Astrocyte of the cerebellum (primary cell): ENCODE data around the gene SEC23IP.

Experiments used
- DNase-seq: peaks from one replicate; pipeline ENCODE4 v3.0.0-alpha.2; 2011; ENCODE audit warnings: low read depth
- H3K4me3 ChIP-seq: 2 replicates; pipeline ENCODE4 v1.5.1; 2011; ENCODE audit warnings: mild to moderate bottlenecking, low read depth, low read length, moderate library complexity
- in situ Hi-C: cut with HindIII; loops from 2 replicates; pipeline ENCODE4 v1.10.0; 2017; ENCODE audit warnings: low sequenced_read_pairs
- TF ChIP-seq, protein P1 (sequence below): IDR thresholded peaks from 2 replicates; pipeline ENCODE4 v1.5.1; 2012; ENCODE audit warnings: low read length, low read depth, moderate library complexity, mild to moderate bottlenecking; ENCODE audit errors: missing control alignments

The SEC23IP gene

DNA sequence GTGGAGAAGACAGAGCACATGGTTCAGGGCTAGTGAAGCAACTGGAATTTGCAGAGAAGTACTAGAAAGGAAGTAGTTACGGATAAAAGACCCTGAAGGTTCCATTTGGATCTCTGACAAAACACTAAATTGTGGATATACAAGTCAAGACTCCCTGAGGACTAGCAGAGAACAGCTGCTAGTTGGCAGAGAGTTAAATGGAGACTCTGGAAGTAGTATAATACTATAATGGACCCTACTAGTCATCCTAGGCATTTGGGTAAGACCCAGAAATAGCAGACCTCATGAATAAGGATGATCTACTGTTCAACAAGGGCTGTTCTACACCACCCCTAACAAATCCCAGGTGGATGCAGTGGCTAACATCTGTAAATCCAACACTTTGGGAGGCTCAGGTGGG lies 39.0 kb upstream of the SEC23IP start:
- DNase-seq, result no peak
- H3K4me3 ChIP-seq, result no peak overlapping the region
- TF ChIP-seq, protein P1, sequence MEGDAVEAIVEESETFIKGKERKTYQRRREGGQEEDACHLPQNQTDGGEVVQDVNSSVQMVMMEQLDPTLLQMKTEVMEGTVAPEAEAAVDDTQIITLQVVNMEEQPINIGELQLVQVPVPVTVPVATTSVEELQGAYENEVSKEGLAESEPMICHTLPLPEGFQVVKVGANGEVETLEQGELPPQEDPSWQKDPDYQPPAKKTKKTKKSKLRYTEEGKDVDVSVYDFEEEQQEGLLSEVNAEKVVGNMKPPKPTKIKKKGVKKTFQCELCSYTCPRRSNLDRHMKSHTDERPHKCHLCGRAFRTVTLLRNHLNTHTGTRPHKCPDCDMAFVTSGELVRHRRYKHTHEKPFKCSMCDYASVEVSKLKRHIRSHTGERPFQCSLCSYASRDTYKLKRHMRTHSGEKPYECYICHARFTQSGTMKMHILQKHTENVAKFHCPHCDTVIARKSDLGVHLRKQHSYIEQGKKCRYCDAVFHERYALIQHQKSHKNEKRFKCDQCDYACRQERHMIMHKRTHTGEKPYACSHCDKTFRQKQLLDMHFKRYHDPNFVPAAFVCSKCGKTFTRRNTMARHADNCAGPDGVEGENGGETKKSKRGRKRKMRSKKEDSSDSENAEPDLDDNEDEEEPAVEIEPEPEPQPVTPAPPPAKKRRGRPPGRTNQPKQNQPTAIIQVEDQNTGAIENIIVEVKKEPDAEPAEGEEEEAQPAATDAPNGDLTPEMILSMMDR, result no peak
- in situ Hi-C loops, result no loop called here

DNA sequence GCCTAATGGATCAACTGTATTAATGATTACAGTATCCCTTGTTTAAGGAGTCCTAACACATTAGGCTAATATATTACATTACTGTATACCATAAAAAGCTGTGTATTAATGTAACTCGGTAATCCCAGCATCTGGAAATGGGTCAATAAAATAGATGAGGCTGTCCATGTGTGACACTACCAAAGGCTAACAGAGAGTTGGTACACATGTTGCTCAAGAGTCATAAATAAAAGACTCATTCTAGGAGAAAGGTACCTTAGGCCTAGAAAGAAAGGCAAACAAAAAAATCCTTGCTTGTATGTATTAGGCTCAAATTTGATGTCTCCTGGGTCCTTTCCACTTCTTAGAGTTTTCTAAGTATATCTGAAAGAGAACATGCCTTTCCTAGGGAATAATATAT lies 34.5 kb upstream of the SEC23IP start:
- in situ Hi-C loops, result loop anchor here (5.0 kb wide), 1 partner anchor 111 kb away; no protein-coding TSS in a partner anchor
- TF ChIP-seq, protein P1, result no peak
- no peak overlapping the region for H3K4me3 ChIP-seq
- no peak for DNase-seq

DNA sequence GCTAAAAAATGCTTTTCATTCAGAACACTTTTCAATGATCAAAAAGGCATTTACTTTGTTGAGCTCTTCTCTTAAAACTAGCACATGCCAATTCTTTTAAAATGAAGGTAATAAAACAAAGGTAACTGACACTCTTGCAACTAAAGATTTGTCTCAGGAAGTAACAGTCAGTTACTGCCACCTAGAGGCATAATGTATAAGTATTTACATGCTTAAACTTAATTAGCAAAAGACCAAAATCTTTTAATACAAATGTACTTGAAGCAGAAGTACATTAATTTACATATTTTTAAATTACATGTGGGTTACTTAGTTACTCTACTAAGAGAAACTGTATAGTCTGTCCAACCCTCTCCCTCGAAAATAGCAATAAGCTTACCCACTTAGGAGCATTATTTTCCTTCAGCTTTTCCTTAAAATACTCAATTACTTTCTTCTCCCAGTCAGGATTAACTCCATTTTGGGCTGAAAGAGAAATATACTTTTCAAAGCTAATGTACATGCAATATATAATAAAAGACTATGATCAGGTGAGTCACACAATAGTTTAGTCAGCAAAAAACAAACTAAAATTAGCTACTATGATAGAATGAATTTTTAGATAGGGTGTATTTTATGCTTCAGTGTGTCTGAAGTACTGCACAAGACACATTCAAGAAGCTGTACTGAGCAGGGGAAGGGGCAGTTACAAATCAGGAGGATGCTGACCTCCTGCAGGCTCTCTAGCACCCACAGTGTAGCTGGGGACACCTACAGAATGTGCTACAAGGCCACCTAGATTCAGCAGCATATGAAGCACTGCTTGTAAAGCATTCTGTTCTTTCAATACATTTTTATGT lies 32.9 kb upstream of the SEC23IP start:
- in situ Hi-C loops, result loop anchor here (5.0 kb wide), 1 partner anchor 112 kb away; no protein-coding TSS in a partner anchor
- peak; percentile 59 for DNase-seq
- H3K4me3 ChIP-seq, result no peak overlapping the region
- TF ChIP-seq, protein P1, result no peak

DNA sequence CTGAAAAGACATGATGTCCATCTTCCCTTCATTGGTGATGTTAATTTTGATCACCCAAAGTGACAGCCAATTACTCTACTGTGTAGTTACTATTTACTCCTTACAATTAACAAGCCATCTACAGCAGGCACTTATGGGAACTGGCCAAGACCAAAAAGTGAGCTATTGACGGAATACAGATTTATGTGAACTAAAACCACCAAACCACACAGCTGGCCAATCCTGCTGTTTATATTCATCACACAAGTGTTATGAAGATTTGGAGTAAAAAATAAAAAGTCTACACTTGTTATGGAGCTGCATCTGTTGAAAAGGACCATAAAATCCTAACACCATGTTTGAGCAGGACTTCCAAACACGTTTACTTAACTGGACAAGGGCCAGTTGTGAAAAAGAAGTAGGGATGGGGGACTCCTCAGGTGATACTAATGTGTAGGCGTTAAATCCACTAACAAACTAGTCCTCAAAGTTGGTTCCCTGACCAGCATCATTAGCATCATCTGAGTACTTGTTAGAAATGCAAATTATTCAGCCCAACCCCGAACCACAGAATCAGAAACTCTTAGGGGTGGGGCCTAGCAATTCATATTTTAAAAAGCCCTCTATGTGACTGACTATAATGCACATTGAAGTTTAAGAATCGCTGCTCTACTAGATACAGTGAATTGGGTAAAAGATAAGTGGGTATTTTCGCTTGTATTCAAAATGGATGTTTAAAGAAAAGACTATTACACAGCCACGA lies 31.5 kb upstream of the SEC23IP start:
- H3K4me3 ChIP-seq, result no peak overlapping the region
- DNase-seq, result peak; percentile 26
- TF ChIP-seq, protein P1, result no peak
- in situ Hi-C loops, result no loop called here

DNA sequence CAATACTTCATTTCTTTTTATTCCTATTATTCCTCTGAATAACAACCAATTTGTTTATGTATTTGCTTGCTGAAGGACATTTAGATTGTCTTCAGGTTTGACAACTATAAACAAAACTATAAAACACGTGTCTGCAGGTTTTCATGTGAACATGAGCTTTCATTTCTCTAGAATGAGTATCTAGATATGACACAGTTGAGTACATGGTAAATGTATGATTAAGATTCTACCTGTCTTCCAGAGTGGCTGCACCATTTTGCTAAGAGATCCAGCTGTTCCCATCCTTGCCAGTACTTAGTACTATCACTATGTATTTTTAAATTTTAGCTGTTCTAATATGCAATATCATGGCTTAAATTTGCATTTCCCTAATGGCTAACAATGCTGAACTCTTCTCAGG lies 30.0 kb upstream of the SEC23IP start:
- no peak overlapping the region for H3K4me3 ChIP-seq
- TF ChIP-seq, protein P1, result no peak
- in situ Hi-C loops, result no loop called here
- no peak for DNase-seq

DNA sequence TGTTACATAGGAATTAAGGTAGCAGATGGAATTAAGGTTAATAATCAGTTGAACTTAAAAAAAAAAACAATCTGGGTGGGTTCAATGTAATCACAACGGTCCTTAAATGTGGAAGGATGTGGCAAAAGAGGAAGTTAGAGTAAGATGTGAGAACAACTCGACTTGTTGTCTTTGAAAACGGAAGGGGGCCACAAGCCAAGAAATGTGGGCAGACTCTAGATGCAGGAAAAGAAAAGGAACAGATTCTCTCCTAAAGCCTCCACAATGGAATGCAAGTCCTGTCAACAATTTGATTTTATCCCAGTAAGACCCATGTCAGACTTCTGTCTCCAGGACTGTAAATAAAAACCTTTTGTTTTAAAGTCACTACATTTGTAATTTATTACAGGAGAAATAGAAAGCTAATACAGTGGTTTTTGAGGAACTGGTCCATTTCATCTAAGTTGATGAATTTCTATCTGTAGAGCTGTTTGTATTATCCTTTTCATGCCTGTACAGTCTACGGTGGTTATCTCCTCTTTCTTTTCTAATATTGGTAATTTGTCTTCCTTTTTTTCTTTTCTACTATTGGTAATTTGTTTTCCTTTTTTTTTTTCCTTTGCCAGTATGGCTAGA lies 28.5 kb upstream of the SEC23IP start:
- no peak for DNase-seq
- in situ Hi-C loops, result no loop called here
- TF ChIP-seq, protein P1, result no peak
- H3K4me3 ChIP-seq, result no peak overlapping the region
